Measurements from ENCODE around the gene MNT.

The MNT gene

DNA sequence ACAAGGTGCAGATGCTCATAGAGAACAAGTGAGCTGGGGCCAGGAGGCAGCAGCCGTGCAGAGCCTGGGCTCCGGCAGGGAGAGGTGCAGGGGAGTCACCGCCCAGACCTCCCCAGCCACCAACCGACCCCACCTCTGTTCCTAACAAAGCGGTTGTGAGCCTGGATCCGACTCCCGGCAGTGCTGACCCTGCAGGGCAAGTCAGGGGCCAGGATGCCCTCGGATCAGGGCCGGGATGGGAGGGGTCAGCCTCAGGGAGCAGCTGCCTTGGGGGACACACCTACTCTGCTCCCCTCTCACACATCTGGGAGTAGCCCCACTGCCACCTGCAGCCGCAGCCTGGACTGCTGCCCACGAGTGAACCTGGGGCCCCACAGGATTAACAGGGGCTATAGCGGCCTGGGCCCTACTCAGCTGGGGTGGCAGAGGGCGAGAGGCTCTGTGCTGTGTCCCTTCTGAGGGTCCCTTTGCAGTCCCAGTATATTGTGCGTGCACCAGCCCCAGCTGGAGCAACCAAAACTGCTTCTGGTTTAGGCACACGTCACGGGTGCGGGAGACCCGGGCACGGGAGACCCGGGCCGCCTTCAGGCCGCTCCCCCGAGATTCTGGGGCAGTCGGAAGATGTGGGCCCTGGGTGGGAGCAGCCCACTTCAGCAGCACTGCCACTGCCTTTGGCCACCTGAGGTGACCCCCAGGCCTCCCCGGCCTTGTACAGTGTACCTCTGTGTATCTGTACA is 21.2 kb downstream of the MNT start:
- no peak for DNase-seq

GRCh38 chr17:2378905-2379304 is 22.0 kb downstream of the MNT start:
- no peak for DNase-seq

- no peak for DNase-seq
These were observed 23.2 kb downstream of the MNT start for GRCh38 chr17:2377659-2378058.

GRCh38 chr17:2376107-2376506 is 24.8 kb downstream of the MNT start:
- no peak for DNase-seq

- no peak for DNase-seq
These were observed 25.5 kb downstream of the MNT start for GRCh38 chr17:2375406-2375805.

GRCh38 chr17:2374549-2375285 is 26.1 kb downstream of the MNT start:
- DNase-seq, result no peak

- DNase-seq, result no peak
These were observed 27.7 kb downstream of the MNT start for GRCh38 chr17:2373179-2373578.

GRCh38 chr17:2372681-2373080 is 28.2 kb downstream of the MNT start:
- DNase-seq, result no peak

DNA sequence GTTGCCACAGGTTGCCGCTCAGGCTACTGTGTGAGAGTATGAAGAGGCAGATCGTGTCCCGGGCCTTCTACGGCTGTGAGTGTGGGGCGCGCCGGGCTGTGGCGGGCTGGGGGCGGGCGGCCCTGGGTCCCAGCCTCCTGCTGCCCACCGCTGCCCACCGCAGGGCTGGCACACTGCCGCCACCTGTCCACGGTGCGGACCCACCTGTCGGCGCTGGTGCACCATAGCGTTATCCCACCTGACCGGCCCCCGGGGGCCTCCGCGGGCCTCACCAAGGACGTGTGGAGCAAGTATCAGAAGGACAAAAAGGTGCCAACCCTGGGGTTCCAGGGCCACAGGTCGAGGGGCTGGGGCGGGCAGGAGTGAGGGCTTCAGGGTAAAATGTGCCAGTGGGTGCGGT is 28.7 kb downstream of the MNT start:
- DNase-seq, result no peak

DNA sequence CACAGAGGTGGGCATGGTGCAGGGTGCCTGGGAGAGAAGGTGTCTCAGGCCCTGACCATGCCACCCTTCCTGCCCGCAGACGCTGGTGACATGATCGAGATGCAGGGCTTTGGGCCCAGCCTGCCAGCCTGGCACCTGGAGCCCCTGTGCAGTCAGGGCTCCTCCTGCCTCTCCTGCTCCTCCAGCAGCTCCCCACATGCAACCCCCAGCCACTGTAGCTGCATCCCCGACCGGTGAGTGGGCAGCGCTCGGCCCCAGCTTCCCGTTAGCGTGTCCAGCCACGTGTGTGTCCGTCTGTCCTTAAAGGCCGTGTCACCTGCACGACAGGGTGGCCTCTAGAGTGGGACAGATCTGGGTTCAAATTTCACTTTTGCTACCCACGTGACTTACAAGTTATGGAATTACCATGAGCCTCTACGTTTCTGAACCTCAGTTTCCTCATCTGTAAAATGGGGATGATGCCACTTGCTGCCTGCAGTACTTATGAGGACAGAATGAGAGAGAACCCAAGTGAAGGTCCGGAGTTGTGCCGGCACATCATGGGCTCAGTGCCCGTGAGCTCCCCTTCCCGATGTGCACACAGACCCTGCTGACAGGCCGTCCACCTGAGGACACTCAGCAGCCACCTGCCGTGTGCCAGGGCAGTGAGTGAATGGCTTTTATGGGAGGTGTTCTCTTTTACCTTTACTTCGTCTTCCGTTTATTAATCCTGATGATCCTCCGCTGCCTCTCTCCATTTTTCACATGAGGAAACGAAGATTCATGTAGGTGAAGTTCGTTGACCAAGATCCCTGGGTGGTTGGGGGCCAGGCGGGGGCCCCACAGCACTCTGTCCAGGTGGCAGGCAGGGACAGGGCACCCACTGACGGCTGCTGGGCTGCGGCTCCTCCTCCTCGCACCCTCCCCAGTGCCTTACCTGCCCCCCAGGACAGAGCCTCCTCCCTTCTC is 29.4 kb downstream of the MNT start:
- DNase-seq, result no peak

- DNase-seq, result no peak
These were observed 30.7 kb downstream of the MNT start for GRCh38 chr17:2370211-2370589.

- DNase-seq, result no peak
These were observed 31.2 kb downstream of the MNT start for GRCh38 chr17:2369551-2370210.

DNA sequence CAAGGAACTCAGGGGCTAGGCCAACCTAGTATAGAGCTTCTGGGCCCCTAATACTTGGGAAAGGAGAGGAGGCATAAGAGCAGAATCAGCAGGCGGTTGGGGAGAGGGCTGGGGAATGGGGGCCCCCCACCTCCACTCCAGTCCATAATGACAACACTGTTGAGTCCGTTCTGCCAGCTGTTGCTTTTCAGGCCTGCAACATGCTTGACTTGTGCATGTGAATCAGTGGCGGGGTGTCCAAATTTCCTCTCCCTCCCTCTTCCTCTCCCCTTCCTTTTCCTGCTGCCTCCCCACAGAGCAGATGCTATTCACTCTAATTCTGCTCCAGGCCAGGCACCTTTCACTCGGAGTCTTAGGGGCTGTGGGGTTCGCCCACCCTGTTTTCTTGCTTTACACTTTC is 31.8 kb downstream of the MNT start:
- DNase-seq, result no peak

GRCh38 chr17:2368359-2368758 is 32.5 kb downstream of the MNT start:
- no peak for DNase-seq

DNA sequence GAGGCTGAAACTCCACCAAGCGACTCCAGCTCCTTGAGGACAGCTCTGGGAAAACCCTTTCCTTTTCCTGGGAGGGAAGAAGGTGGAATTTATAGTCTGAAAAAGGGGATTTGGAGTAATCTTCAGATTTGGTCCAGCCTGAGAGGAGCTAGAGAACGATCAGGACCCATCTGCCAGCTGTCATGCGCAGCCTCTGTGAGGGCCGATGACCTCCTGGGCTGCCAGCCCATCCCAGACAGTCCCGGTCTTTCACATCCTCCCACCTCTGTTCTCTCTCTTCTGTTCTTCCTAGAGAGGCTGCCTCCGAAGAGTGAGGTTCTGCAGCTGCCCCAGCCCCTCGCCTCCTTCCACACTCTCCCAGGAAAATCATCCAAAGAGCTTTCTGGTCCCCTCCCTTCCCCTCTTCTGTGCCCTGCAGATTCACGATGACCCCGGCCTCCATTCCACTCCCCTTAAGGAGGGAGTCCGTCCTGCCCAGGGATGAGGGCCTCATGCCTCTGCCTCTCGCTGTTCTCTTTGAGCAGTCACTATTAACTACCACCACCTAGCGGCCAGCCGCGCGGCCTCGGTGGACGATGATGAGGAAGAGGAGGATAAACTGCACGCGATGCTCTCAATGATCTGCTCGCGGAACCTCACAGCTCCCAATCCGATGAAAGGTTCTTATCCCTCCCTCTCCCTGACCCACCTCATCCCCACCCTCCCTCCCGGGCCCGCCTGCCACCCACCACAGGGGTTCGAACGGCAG is 33.9 kb downstream of the MNT start:
- no peak for DNase-seq

DNA sequence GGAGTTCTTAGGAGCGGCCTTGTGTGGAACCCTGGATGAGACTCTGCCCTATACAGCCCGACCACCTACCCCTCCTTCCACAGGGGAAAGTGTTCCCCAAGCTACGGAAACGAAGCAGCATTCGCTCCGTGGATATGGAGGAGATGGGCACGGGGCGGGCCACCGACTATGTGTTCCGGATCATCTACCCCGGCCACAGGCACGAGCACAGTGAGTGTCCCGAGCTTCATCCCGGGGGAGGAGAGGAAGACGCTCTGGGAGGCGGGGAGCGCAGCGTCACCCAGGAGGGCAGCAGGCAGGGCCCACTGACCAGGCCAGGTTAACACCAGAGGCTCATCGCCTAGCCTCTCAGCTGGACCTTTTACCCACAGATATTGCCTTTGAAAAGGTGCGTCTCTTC is 35.7 kb downstream of the MNT start:
- DNase-seq, result no peak

DNA sequence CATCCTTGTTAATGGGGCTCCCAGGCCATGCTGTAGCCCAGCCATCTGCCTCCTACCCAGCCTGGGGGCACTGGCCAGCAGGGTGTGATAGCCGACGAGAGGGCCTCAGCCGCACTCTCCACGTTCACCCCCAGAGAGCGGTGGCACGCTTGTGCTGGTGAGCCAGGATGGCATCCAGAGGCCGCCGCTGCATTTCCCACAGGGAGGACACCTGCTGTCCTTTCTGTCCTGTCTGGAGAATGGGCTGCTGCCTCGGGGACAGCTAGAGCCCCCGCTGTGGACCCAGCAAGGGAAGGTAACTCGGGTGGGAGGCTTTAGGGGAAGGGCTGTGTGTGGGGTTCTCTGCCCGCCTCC is 36.1 kb downstream of the MNT start:
- no peak for DNase-seq

DNA sequence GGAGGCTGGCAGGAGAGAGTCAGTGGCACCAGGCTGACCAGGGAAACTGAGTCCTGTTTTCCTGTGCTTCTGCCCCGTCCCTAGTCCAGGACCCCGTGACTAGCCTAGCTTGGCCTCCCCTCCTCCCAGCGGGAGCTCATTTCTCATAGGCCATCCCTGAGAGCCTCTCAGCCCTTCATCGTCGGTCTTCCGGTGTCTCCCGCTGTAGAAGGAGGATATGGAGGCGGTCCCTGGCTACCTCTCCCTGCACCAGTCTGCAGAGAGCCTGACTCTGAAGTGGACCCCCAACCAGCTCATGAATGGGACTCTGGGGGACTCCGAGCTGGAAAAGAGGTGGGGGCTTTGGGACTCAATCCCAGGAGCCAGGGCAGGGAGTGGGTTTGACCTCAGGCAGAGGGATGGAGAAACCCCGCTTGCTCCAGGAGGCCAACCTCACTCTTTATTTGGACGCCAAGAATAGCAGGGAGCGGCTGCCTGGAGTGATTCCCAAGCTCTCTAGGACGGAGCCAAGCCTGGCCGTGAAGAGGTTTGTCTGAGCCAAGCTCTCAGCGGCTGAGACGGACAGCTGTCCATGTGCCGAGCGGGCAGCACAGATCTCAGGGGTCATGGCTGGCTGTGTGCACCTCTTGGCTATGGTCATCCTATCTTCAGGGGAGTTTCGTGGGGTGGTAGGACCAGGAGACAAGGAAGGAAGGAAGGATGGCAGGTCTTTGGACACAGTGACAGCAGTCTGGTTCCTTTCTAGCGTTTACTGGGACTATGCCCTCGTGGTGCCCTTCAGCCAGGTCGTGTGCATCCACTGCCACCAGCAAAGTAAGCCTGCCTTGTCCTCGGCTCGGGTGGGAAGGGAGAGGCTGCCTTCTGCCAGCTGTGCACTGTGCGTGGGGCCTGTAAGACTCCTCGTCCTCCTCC is 36.8 kb downstream of the MNT start:
- no peak for DNase-seq

GRCh38 chr17:2363318-2363717 is 37.5 kb downstream of the MNT start:
- DNase-seq, result no peak

- no peak for DNase-seq
These were observed 38.0 kb downstream of the MNT start for GRCh38 chr17:2362881-2363280.

- no peak for DNase-seq
These were observed 38.4 kb downstream of the MNT start for GRCh38 chr17:2362416-2362815.

All from activated CD4-positive, alpha-beta T cell treated with anti-CD3 and anti-CD28 coated beads, Interleukin-2, amount 50 U/mL, for 1 hour (primary cell).